Activated T-helper 17 cell treated with anti-CD3 and anti-CD28 coated beads, Interleukin-2, amount 50 U/mL, for 72 hours (primary cell): ENCODE data around the gene RHOU. TPM values are rescaled to one million over a fixed set of nuclear protein-coding genes. Genes with fewer than 3 reads are reported as not detected.

Source experiments
- ATAC-seq: fragments of 150-1000 bp; cut with Tn5 transposase; replicated peaks from 2 replicates; pipeline ENCODE4 v1.10.0; 2021; ENCODE audit warnings: mild to moderate bottlenecking, moderate library complexity
- H3K27ac Mint-ChIP-seq: one replicate; pipeline ENCODE4 v1.8.0; 2022; ENCODE audit warnings: mixed read lengths
- H3K27me3 Mint-ChIP-seq: one replicate; pipeline ENCODE4 v1.8.0; 2022; ENCODE audit warnings: mixed read lengths
- H3K36me3 Mint-ChIP-seq: one replicate; pipeline ENCODE4 v1.8.0; 2022; ENCODE audit warnings: low read depth, mild to moderate bottlenecking, mixed read lengths
- H3K4me1 Mint-ChIP-seq: one replicate; pipeline ENCODE4 v1.8.0; 2022; ENCODE audit warnings: mixed read lengths
- H3K4me3 Mint-ChIP-seq: one replicate; pipeline ENCODE4 v1.8.0; 2022; ENCODE audit warnings: mild to moderate bottlenecking, mixed read lengths
- H3K9me3 Mint-ChIP-seq: one replicate; pipeline ENCODE4 v1.8.0; 2022; ENCODE audit warnings: mixed read lengths
- total RNA-seq, 2 donors: library from RNA; stranded (reverse); gene quantifications; one replicate each; pipeline ENCODE4 v1.2.3, GENCODE V29; 2022

The RHOU gene
- total RNA-seq, 2 donors from 2014 or later, result 1.4 to 2.1 TPM

- Mint-ChIP-seq H3K36me3 (no peaks in the 10 kb centered on the region), H3K4me1 (peaks cover 14% of the 10 kb centered on the region), H3K27ac (no peak overlapping the region), H3K27me3 (no peaks in the 10 kb centered on the region), H3K9me3 (no peaks in the 10 kb centered on the region), H3K4me3 (no peak overlapping the region)
- no peak for ATAC-seq
Measured at GRCh38 chr1:228795596-228795995, 60.3 kb downstream of the RHOU start.

Other genes with a start within 250 kb of the RHOU start
- gene RNF187, start 248.1 kb upstream of the RHOU start, total RNA-seq, result 100 to 1,000 TPM in 1 of 2 donors, 10 to 100 TPM in 1; 92.7 to 111 TPM